A673 (cell line): Measurements from ENCODE around the gene TBKBP1.

Source experiments
- CTCF ChIP-seq: fragments of 300-800, 200-600 bp; sonication (generic); conservative IDR thresholded peaks from 2 replicates; pipeline ENCODE4 v1.5.1; 2017; ENCODE audit warnings: low read depth, mild to moderate bottlenecking, antibody characterized with exemption, low read length, moderate library complexity, mixed read lengths
- EZH2 ChIP-seq: fragments of 200-600 bp; sonication (generic); IDR thresholded peaks from 2 replicates; pipeline ENCODE4 v1.6.1; 2017; ENCODE audit warnings: borderline replicate concordance, low read depth, mild to moderate bottlenecking, mixed read lengths, antibody characterized with exemption, low read length; ENCODE audit not compliant: poor library complexity, severe bottlenecking

DNA sequence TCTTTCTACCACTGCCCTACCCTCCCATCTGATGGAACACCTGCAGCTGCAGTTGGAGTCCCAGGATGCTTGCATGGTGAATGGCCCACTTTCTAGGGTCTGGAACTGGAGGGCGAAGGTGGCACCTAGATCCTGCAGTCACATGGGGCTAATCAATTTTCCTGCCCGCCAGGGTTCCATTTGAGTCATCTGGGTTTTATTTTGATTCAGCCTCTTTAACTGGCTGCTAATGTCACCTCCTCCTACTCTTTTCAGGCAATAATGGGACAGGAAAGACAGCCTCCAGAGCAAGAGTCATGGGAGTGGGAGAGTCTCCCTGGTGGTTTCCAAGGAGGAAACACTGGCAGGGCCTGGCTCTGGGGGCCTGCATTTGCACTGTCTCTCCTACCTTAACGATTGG, 3.8 kb upstream of the TBKBP1 start:
- no peak for TF ChIP-seq CTCF
- TF ChIP-seq EZH2, result no peak
